Body of pancreas (tissue), 4 donors: Measurements from ENCODE around the gene CFAP299.

Experiments
- CTCF ChIP-seq, 7 experiments: fragments of 450-650 bp in 4 of 7; fragments of 200-600 bp in 3 of 7; sonication (generic) in 3 of 7; IDR thresholded peaks; one replicate each; pipeline ENCODE4 v1.5.1; 2016 to 2019; ENCODE audit warnings: antibody characterized with exemption in 7 of 7
- POLR2A ChIP-seq, 3 donors: fragments of 450-650 bp; IDR thresholded peaks; one replicate each; pipeline ENCODE4 v1.6.1; 2016; ENCODE audit warnings: antibody characterized with exemption in 3 of 3, mild to moderate bottlenecking in 2 of 3

- TF ChIP-seq CTCF (IDR thresholded peaks at IDR 0.05) (no peak), POLR2A (IDR thresholded peaks at IDR 0.05) (no peak)
Measured at GRCh38 chr4:80903020-80903419, 567.5 kb downstream of the CFAP299 start.
